Stimulated activated CD4-positive, alpha-beta T cell treated with anti-CD3 and anti-CD28 coated beads, Interleukin-1b, Interleukin-23, amount 100 ng/mL, for 24 hours (primary cell): ENCODE measurements around the gene COX8A.
"Not testable (repeated sequence)": the region's sequence is repeated elsewhere in the genome, so short reads cannot be mapped to it uniquely, and the experiment has no call there.

Source experiments
- DNase-seq, 4 experiments: peaks; one replicate each; pipeline ENCODE4 v3.0.0-alpha.2; 2020; ENCODE audit warnings: low read depth in 4 of 4, low spot score in 1 of 4

The COX8A gene

GRCh38 chr11:63974259-63975143 lies at the start of gene COX8A:
Gene COX8A, plus strand, starts transcription at chr11:63974620. Its CDS starts 61 bp downstream, at chr11:63974681.
- peak; percentile 77 to 92 (median 90) for DNase-seq

- no peak for DNase-seq
Measured at GRCh38 chr11:63929616-63930015, 44.8 kb upstream of the COX8A start.

GRCh38 chr11:63931045-63931444 lies 43.4 kb upstream of the COX8A start:
- DNase-seq = no peak

GRCh38 chr11:63931876-63932275 lies 42.5 kb upstream of the COX8A start:
- no peak for DNase-seq

GRCh38 chr11:63933459-63933858 lies 41.0 kb upstream of the COX8A start:
- no peak for DNase-seq

- DNase-seq = no peak
Measured at GRCh38 chr11:63937713-63938478, 36.5 kb upstream of the COX8A start.

GRCh38 chr11:63938479-63939396 lies 35.7 kb upstream of the COX8A start, which contains the start of gene NAA40:
Gene NAA40, plus strand, starts transcription at chr11:63939002. Its CDS starts 95 bp downstream, at chr11:63939097.
- DNase-seq = peak; percentile 84 to 92 (median 87)

GRCh38 chr11:63939397-63939891 lies 35.0 kb upstream of the COX8A start:
- no peak for DNase-seq

- DNase-seq = no peak
Measured at GRCh38 chr11:63940786-63941185, 33.6 kb upstream of the COX8A start.

GRCh38 chr11:63941901-63942300 lies 32.5 kb upstream of the COX8A start:
- DNase-seq = no peak

GRCh38 chr11:63942803-63943202 lies 31.6 kb upstream of the COX8A start:
- DNase-seq = no peak

GRCh38 chr11:63944987-63945386 lies 29.4 kb upstream of the COX8A start:
- no peak for DNase-seq

- DNase-seq = peak; percentile 20 to 38 (median 32)
Measured at GRCh38 chr11:63945477-63946163, 28.8 kb upstream of the COX8A start.

GRCh38 chr11:63951779-63952536 lies 22.5 kb upstream of the COX8A start:
- no peak for DNase-seq

- no peak for DNase-seq
Measured at GRCh38 chr11:63952570-63952969, 21.9 kb upstream of the COX8A start.

- no peak for DNase-seq
Measured at GRCh38 chr11:63958008-63958407, 16.4 kb upstream of the COX8A start.

- DNase-seq = no peak
Measured at GRCh38 chr11:63961608-63962412, 12.6 kb upstream of the COX8A start.

- DNase-seq = not testable (repeated sequence)
Measured at GRCh38 chr11:63963895-63964294, 10.5 kb upstream of the COX8A start.

GRCh38 chr11:63966444-63966843 lies 8.0 kb upstream of the COX8A start:
- DNase-seq = no peak
